Activated CD4-positive, alpha-beta T cell treated with anti-CD3 and anti-CD28 coated beads, Interleukin-2, amount 50 U/mL, for 16 hours (primary cell): ENCODE measurements around the gene CFAP410.

Source experiments
- DNase-seq: peaks from one replicate; pipeline ENCODE4 v3.0.0-alpha.2; 2020

Gene CFAP410

DNA sequence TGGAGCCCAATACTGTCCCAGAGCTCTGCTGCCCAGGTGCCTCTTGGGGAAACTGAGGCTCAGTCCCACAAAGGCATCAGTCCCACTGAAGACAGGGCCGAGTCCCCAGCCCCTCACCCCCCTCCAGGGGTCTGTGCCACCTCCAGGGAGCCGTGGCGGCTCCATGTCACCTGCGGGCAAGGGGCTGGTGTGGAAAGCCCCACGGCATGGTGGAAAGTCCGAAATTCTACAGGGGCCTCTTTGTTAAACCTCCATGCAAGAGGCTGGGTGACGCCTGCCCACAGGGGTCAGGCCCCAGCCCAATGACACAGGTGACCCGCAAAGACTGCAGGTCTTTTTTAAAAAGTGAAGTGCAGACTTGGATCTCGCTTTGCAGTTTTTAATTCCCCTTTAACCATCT is 56.8 kb downstream of the CFAP410 start:
- DNase-seq = no peak

DNA sequence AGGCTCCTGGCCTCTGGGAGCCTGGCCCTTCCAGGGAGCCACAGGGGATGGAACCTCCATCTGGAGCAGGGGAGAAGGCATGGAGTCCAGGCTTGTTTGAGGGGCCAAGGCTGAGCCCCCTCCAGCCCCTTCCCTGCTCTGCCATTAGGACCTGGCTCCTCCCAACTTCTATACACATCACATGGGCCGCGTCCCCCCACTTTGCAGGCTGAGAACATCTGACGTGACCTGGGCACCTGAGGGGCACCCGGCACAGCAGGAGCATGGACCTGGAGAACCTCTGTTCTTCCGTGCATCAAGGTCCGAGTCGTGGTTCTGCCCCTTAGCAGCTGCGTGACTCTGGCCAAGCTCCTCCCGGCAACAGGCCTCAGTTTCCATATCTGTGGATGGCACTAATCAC is 57.4 kb downstream of the CFAP410 start:
- DNase-seq = no peak

DNA sequence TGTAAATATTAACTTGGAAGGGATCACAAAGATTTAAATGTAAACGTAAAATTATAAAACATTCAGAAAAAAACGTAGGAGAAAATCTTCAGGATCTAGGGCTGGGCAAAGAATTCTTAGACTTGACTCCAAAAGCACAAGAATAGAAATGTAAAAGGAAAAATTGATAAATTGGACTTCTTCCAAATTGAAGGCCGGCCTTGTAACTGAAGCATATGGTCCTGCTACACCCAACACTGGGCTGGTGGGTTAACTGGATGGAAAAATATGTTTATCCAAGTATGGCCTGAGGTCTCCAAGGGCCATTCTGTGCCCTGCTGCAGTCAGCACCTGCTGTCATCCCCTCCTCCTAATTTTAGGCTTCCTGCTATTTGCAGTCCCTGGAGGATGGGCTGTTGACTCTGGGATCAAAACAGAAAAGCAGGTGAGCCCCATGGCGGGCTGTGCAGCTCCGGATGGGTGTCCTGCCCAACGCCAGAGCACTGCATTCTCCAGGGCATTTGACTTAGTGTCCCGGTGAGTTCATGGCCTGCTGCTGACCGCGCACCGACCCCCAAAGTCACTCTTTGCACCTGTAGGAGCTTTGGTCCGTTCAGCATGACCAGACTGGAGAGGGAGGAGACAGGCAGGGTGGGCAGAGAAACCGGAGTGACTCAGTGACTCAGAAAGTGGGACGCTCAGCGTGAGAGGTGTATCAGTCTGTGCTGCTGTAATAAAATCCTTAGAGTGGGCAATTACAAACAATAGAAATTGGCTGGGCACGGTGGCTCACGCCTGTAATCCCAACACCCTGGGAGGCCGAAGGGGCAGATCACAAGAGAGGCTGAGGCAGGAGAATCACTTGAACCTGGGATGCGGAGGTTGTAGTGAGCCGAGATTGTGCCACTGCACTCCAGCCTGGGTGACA is 59.6 kb downstream of the CFAP410 start:
- no peak for DNase-seq
